Testis (tissue), 3 donors: ENCODE measurements around the gene PSMB10. TPM values are rescaled to one million over a fixed set of nuclear protein-coding genes. Genes with fewer than 3 reads are reported as not detected.

Experiments used
- DNase-seq: peaks from one replicate; pipeline ENCODE4 v3.0.0-alpha.2; 2019
- H3K27ac ChIP-seq, 2 donors: fragments of 200-600 bp; sonication (generic); one replicate each; pipeline ENCODE4 v1.5.1; 2019
- H3K27me3 ChIP-seq: fragments of 200-600 bp; sonication (generic); one replicate; pipeline ENCODE4 v1.5.1; 2019
- H3K36me3 ChIP-seq: fragments of 200-600 bp; sonication (generic); one replicate; pipeline ENCODE4 v1.5.1; 2017; ENCODE audit warnings: low read depth; ENCODE audit errors: missing control alignments
- H3K4me1 ChIP-seq: fragments of 200-600 bp; sonication (generic); one replicate; pipeline ENCODE4 v1.5.1; 2019
- H3K4me3 ChIP-seq, 2 donors: fragments of 200-600 bp; sonication (generic); one replicate each; pipeline ENCODE4 v1.5.1; 2017 to 2019
- H3K9me3 ChIP-seq: fragments of 200-600 bp; sonication (generic); one replicate; pipeline ENCODE4 v1.5.1; 2017
- CTCF ChIP-seq, 3 experiments: fragments of 450-650 bp in 2 of 3; fragments of 200-600 bp in 1 of 3; sonication (generic) in 1 of 3; IDR thresholded peaks; one replicate each; pipeline ENCODE4 v1.5.1; 2016 to 2019; ENCODE audit warnings: antibody characterized with exemption in 3 of 3, mild to moderate bottlenecking in 2 of 3, moderate library complexity in 1 of 3
- POLR2A ChIP-seq: fragments of 450-650 bp; IDR thresholded peaks from one replicate; pipeline ENCODE4 v1.6.1; 2017; ENCODE audit warnings: antibody characterized with exemption, mild to moderate bottlenecking, moderate library complexity
- WGBS, 2 donors: methylation state at CpG; one replicate each; pipeline ENCODE4 v1.1.5; 2018; 5-methylcytosine and 5-hydroxymethylcytosine counted together
- intact Hi-C: fragments of 100-400 bp; cut with DNase I; formaldehyde crosslinking; loops from one replicate; pipeline ENCODE4 v1.15.1; 2023; ENCODE audit warnings: low total_unique reads
- polyA plus RNA-seq: library from polyadenylated mRNA; stranded (reverse); fragments of 350-450 nt; fragmentation: Illumina TruSeq; extraction: RNeasy Lipid Tissue Mini Kit (QIAGEN cat#74804); gene quantifications from one replicate; pipeline ENCODE4 v1.2.3, GENCODE V29; 2014; ENCODE audit warnings: low read depth, low replicate concordance; ENCODE audit not compliant: insufficient read depth
- total RNA-seq, 2 donors: library from RNA; depleted of rRNA; stranded (reverse); fragments of >200 nt; gene quantifications; one replicate each; pipeline ENCODE4 v1.2.3, GENCODE V29; 2016

Gene PSMB10
- total and polyA plus RNA-seq, 3 donors from 2014 or later = 13.2 to 49.1 (median 14.2) TPM

GRCh38 chr16:67962135-67962534 lies 25.5 kb upstream of the PSMB10 start:
- peak overlapping the region in 1 of 2 donors; percentile 19 for H3K27ac ChIP-seq
- WGBS, 2 donors = 92 to 96% methylated on average over 8 of the region's 8 CpGs
- H3K4me3 ChIP-seq = no peak overlapping the region
- peaks cover 33% of the 10 kb centered on the region for H3K4me1 ChIP-seq
- H3K27me3 ChIP-seq = no peaks in the 10 kb centered on the region
- intact Hi-C loops = no loop called here
- no peaks in the 10 kb centered on the region for H3K36me3 ChIP-seq
- H3K9me3 ChIP-seq = no peaks in the 10 kb centered on the region
- no peak for DNase-seq
- TF ChIP-seq POLR2A = no peak
- TF ChIP-seq CTCF (IDR thresholded peaks at IDR 0.05) = no peak

- no peaks in the 10 kb centered on the region for H3K27me3 ChIP-seq
- no peak for DNase-seq
- WGBS, 2 donors = 93% methylated on average over 13 of the region's 13 CpGs; no CpG with 5 or more reads in 1 of the 2 donors
- no peaks in the 10 kb centered on the region for H3K36me3 ChIP-seq
- no peak overlapping the region for H3K27ac ChIP-seq
- H3K9me3 ChIP-seq = no peaks in the 10 kb centered on the region
- TF ChIP-seq CTCF (IDR thresholded peaks at IDR 0.05) (no peak), POLR2A (no peak)
- H3K4me3 ChIP-seq = no peak overlapping the region
- peaks cover 28% of the 10 kb centered on the region for H3K4me1 ChIP-seq
- intact Hi-C loops = no loop called here
These were observed 24.9 kb upstream of the PSMB10 start for GRCh38 chr16:67961551-67961957.

- intact Hi-C loops = no loop called here
- WGBS, 2 donors = 54 to 57% methylated on average over 4 to 11 of the region's 11 CpGs
- Histone ChIP-seq H3K9me3 (no peaks in the 10 kb centered on the region), H3K4me3 (no peak overlapping the region), H3K4me1 (peaks cover 18% of the 10 kb centered on the region), H3K27me3 (no peaks in the 10 kb centered on the region), H3K36me3 (no peaks in the 10 kb centered on the region), H3K27ac (peak overlapping the region in 1 of 2 donors; percentile 73)
- DNase-seq = peak; percentile 70
- TF ChIP-seq CTCF (IDR thresholded peaks at IDR 0.05) (no peak), POLR2A (no peak)
These were observed 23.1 kb upstream of the PSMB10 start for GRCh38 chr16:67959536-67960329.

- Histone ChIP-seq H3K27me3 (no peaks in the 10 kb centered on the region), H3K9me3 (no peaks in the 10 kb centered on the region), H3K27ac (no peak overlapping the region), H3K4me1 (peaks cover 15% of the 10 kb centered on the region), H3K36me3 (no peaks in the 10 kb centered on the region), H3K4me3 (no peak overlapping the region)
- intact Hi-C loops = no loop called here
- 92% methylated on average over 4 to 9 of the region's 9 CpGs for WGBS, 2 donors
- no peak for TF ChIP-seq POLR2A
- no peak for TF ChIP-seq CTCF (IDR thresholded peaks at IDR 0.05)
- no peak for DNase-seq
These were observed 21.0 kb upstream of the PSMB10 start for GRCh38 chr16:67957622-67958021.
